Measurements from ENCODE around the gene ENTPD2. TPM values are rescaled to one million over a fixed set of nuclear protein-coding genes. Genes with fewer than 3 reads are reported as not detected.

ENTPD2 gene
- total RNA-seq, 1 donor from 2014 or later = 2.7 TPM

Other genes starting within 250 kb of the ENTPD2 start
- gene RABL6, start 246.1 kb downstream of the ENTPD2 start, total RNA-seq = 69.5 TPM
- gene AJM1, start 211.6 kb downstream of the ENTPD2 start, total RNA-seq = 8.6 TPM
- gene PHPT1, start 204.7 kb downstream of the ENTPD2 start, total RNA-seq = 358 TPM
- 12.8 TPM for gene MAMDC4, start 201.7 kb downstream of the ENTPD2 start, total RNA-seq
- 358 TPM for gene EDF1, start 187.8 kb downstream of the ENTPD2 start, total RNA-seq
- gene TRAF2, start 167.5 kb downstream of the ENTPD2 start, total RNA-seq = 12.6 TPM
- 143 TPM for gene FBXW5, start 109.3 kb downstream of the ENTPD2 start, total RNA-seq
- 1.3 TPM for gene C8G, start 108.8 kb downstream of the ENTPD2 start, total RNA-seq
- 2.9 TPM for gene LCN12, start 101.8 kb downstream of the ENTPD2 start, total RNA-seq
- 6,282 TPM for gene PTGDS, start 76.6 kb downstream of the ENTPD2 start, total RNA-seq
- 8.6 TPM for gene LCNL1, start 71.1 kb downstream of the ENTPD2 start, total RNA-seq
- 26.9 TPM for gene PAXX, start 61.6 kb downstream of the ENTPD2 start, total RNA-seq
- gene CLIC3, start 57.5 kb downstream of the ENTPD2 start, total RNA-seq = 1.1 TPM
- 28.2 TPM for gene ABCA2, start 25.8 kb downstream of the ENTPD2 start, total RNA-seq
- gene FUT7, start 22.0 kb downstream of the ENTPD2 start, total RNA-seq = 0.11 TPM
- gene NPDC1, start 7.9 kb downstream of the ENTPD2 start, total RNA-seq = 69.0 TPM
- 0.22 TPM for gene SAPCD2, start 16.5 kb upstream of the ENTPD2 start, total RNA-seq
- 13.6 TPM for gene UAP1L1, start 23.5 kb upstream of the ENTPD2 start, total RNA-seq
- 20.4 TPM for gene MAN1B1, start 32.9 kb upstream of the ENTPD2 start, total RNA-seq
- gene DPP7, start 60.7 kb upstream of the ENTPD2 start, total RNA-seq = 143 TPM
- gene GRIN1, start 85.1 kb upstream of the ENTPD2 start, total RNA-seq = not detected
- gene LRRC26, start 116.0 kb upstream of the ENTPD2 start, total RNA-seq = not detected
- gene TMEM210, start 118.0 kb upstream of the ENTPD2 start, total RNA-seq = not detected
- gene ANAPC2, start 134.5 kb upstream of the ENTPD2 start, total RNA-seq = 35.0 TPM
- 70.7 TPM for gene SSNA1, start 134.6 kb upstream of the ENTPD2 start, total RNA-seq
- gene TPRN, start 146.7 kb upstream of the ENTPD2 start, total RNA-seq = 27.9 TPM
- gene TMEM203, start 151.6 kb upstream of the ENTPD2 start, total RNA-seq = 44.6 TPM
- 5.9 TPM for gene NDOR1, start 151.6 kb upstream of the ENTPD2 start, total RNA-seq
- gene RNF208, start 168.2 kb upstream of the ENTPD2 start, total RNA-seq = 26.0 TPM
- gene CYSRT1, start 171.1 kb upstream of the ENTPD2 start, total RNA-seq = not detected
- not detected for gene RNF224, start 173.4 kb upstream of the ENTPD2 start, total RNA-seq
- gene SLC34A3, start 176.8 kb upstream of the ENTPD2 start, total RNA-seq = not detected
- 620 TPM for gene TUBB4B, start 187.2 kb upstream of the ENTPD2 start, total RNA-seq
- gene STPG3, start 197.2 kb upstream of the ENTPD2 start, total RNA-seq = 1.4 TPM
- 37.9 TPM for gene NELFB, start 201.3 kb upstream of the ENTPD2 start, total RNA-seq
- gene TOR4A, start 223.7 kb upstream of the ENTPD2 start, total RNA-seq = 16.5 TPM
- gene NRARP, start 248.2 kb upstream of the ENTPD2 start, total RNA-seq = 4.7 TPM